HepG2 (cell line): ENCODE data around the gene NDUFB6. TPM values are rescaled to one million over a fixed set of nuclear protein-coding genes. Genes with fewer than 3 reads are reported as not detected.

Experiments
- HIC2 ChIP-seq: sonication (generic); formaldehyde crosslinking; IDR thresholded peaks from 2 replicates; pipeline ENCODE4 v1.9.0; 2022; ENCODE audit warnings: low read depth, missing genetic modification reagents
- KLF6 ChIP-seq: IDR thresholded peaks from 2 replicates; pipeline ENCODE4 v1.8.0; 2016; ENCODE audit warnings: missing biosample characterization, missing genetic modification reagents
- MLXIP ChIP-seq: sonication (generic); formaldehyde crosslinking; IDR thresholded peaks from 2 replicates; pipeline ENCODE4 v1.9.0; 2021; ENCODE audit warnings: missing genetic modification reagents, borderline replicate concordance
- NCOA5 ChIP-seq: sonication (generic); formaldehyde crosslinking; IDR thresholded peaks from 2 replicates; pipeline ENCODE4 v1.4.0; 2020; ENCODE audit warnings: missing genetic modification reagents
- NR1H2 ChIP-seq: sonication (generic); formaldehyde crosslinking; IDR thresholded peaks from 2 replicates; pipeline ENCODE4 v1.8.1; 2022; ENCODE audit warnings: low read depth, missing genetic modification reagents, borderline replicate concordance
- ZNF17 ChIP-seq: sonication (generic); formaldehyde crosslinking; IDR thresholded peaks from 2 replicates; pipeline ENCODE4 v1.5.0; 2020; ENCODE audit warnings: mild to moderate bottlenecking, missing genetic modification reagents
- ZNF230 ChIP-seq: sonication (generic); formaldehyde crosslinking; IDR thresholded peaks from 2 replicates; pipeline ENCODE4 v1.4.0; 2020; ENCODE audit warnings: mild to moderate bottlenecking, missing genetic modification reagents
- ZNF460 ChIP-seq: sonication (generic); formaldehyde crosslinking; IDR thresholded peaks from 2 replicates; pipeline ENCODE4 v1.5.1; 2020; ENCODE audit warnings: missing genetic modification reagents, mild to moderate bottlenecking, borderline replicate concordance
- polyA plus RNA-seq, 8 experiments: library from polyadenylated mRNA; depleted of rRNA in 3 of 8; stranded (reverse) in 7 of 8; unstranded in 1 of 8; fragments of >200 nt; fragmentation: Illumina TruSeq in 4 of 8; extraction: Trizol in 4 of 8; gene quantifications; 2 replicates each; pipeline versions ENCODE4 v1.2.1 to v1.2.3, GENCODE V29; 2011 to 2016; ENCODE audit warnings: low read depth in 4 of 8, missing spikeins in 1 of 8, mixed read lengths in 1 of 8; ENCODE audit not compliant: insufficient read depth in 1 of 8
- total RNA-seq, 5 experiments: library from RNA; depleted of rRNA; stranded (reverse); fragments of >200 nt; fragmentation: Illumina TruSeq; extraction: Trizol; gene quantifications; 2 replicates each; pipeline ENCODE4 v1.2.3, GENCODE V29; 2016; ENCODE audit warnings: low read depth in 1 of 5
- TF ChIP-seq, protein P1 (sequence below): sonication (generic); formaldehyde crosslinking; IDR thresholded peaks from 2 replicates; pipeline ENCODE4 v1.4.0; 2020; ENCODE audit warnings: mild to moderate bottlenecking, missing genetic modification reagents
- TF ChIP-seq, protein P2 (sequence below): sonication (generic); formaldehyde crosslinking; IDR thresholded peaks from 2 replicates; pipeline ENCODE4 v1.4.0; 2020; ENCODE audit warnings: mild to moderate bottlenecking, missing genetic modification reagents, borderline replicate concordance

The NDUFB6 gene
- total and polyA plus RNA-seq, 2 of the 13 experiments (the other 11 are each of a cell fraction or from before 2014, with no cell fraction given): 31.2 to 81.9 TPM

DNA sequence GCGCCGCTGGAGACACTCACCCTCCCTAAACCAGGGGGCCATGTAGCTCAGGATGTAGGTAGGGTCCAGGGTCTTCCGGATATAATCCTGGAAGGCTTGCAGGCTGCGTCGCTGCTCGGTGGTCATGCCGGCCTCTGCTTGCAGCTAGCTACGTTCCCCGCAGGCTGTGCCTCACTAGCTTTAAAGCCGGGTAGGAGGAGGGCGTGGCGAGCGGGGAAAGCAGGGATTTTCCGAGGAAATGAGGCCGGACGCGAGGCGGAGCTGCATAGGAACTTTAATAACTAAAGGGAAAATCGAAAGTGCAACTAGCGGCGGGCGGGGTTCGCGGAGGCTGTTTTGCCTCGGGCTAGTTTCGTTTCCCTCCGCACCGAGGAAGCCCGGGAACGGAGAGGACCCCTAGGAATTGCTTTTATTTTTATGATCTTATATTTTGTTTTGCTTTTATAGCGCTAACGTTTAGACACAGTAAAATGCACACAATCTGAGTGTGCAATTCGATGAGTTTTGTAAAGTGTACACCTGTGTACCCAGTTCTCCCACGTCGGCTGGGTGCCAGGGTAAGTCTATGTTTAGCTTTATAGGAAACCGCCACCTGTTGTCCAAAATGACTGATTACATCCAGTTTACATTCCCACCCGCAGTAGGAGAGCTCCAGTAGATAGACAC is 46.8 kb downstream of the NDUFB6 start, which contains the start of gene RIGI (continued):
- no peak for TF ChIP-seq ZNF230 (CRISPR knock-in tag)
- TF ChIP-seq, protein P1, sequence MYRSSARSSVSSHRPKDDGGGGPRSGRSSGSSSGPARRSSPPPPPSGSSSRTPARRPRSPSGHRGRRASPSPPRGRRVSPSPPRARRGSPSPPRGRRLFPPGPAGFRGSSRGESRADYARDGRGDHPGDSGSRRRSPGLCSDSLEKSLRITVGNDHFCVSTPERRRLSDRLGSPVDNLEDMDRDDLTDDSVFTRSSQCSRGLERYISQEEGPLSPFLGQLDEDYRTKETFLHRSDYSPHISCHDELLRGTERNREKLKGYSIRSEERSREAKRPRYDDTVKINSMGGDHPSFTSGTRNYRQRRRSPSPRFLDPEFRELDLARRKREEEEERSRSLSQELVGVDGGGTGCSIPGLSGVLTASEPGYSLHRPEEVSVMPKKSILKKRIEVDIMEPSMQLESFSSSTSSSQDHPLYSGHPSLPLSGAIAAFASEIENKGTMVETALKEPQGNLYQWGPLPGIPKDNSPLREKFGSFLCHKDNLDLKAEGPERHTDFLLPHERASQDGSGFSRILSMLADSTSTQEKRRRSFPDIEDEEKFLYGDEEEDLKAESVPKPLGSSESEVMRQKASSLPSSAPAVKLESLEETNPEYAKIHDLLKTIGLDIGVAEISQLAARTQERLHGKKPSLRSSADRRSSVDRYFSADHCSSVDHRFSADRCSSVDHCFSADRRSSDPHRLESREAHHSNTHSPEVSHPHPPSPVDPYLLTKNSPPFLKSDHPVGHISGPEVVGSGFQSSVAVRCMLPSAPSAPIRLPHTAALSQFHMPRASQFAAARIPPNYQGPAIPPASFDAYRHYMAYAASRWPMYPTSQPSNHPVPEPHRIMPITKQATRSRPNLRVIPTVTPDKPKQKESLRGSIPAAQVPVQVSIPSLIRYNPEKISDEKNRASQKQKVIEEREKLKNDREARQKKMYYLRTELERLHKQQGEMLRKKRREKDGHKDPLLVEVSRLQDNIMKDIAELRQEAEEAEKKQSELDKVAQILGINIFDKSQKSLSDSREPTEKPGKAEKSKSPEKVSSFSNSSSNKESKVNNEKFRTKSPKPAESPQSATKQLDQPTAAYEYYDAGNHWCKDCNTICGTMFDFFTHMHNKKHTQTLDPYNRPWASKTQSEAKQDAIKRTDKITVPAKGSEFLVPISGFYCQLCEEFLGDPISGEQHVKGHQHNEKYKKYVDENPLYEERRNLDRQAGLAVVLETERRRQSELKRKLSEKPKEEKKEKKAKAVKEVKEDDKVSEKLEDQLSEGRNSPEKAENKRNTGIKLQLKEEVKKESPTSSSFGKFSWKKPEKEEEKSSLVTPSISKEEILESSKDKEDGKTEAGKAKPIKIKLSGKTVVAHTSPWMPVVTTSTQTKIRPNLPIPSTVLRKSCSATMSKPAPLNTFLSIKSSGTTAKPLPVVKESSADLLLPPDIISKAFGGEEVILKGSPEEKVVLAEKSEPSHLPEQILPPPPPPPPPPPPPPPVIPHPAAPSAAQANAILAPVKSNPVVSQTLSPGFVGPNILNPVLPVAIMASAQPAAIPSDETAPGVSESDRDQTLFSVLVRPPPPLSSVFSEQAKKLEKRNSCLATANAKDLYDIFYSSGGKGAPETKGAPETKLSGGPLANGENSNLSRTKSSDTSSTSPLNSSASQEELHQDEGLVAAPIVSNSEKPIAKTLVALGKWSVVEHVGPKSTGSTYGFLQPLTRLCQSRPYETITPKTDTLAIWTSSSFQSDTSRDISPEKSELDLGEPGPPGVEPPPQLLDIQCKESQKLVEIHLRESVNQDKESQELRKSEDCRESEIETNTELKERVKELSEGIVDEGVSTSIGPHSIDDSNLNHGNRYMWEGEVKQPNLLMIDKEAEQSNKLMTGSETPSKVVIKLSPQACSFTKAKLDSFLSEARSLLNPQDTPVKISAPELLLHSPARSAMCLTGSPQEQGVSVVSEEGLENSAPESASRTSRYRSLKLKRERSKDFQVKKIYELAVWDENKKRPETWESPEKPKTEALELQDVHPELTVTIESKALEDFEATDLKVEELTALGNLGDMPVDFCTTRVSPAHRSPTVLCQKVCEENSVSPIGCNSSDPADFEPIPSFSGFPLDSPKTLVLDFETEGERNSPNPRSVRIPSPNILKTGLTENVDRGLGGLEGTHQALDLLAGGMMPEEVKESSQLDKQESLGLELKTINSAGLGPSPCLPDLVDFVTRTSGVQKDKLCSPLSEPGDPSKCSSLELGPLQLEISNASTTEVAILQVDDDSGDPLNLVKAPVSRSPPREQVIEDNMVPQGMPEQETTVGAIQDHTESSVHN: no peak
- no peak for TF ChIP-seq HIC2 (CRISPR knock-in tag)
- no peak for TF ChIP-seq NR1H2
- TF ChIP-seq MLXIP: no peak; the same call in 1 of the 2 replicates
- no peak for TF ChIP-seq ZNF17 (CRISPR knock-in tag)
- TF ChIP-seq KLF6 (CRISPR knock-in tag): 0 out of 2 replicates have a peak, but pooled peaks have one; percentile 56
- TF ChIP-seq NCOA5: no peak
- TF ChIP-seq ZNF460 (CRISPR knock-in tag): no peak
- TF ChIP-seq, protein P2, sequence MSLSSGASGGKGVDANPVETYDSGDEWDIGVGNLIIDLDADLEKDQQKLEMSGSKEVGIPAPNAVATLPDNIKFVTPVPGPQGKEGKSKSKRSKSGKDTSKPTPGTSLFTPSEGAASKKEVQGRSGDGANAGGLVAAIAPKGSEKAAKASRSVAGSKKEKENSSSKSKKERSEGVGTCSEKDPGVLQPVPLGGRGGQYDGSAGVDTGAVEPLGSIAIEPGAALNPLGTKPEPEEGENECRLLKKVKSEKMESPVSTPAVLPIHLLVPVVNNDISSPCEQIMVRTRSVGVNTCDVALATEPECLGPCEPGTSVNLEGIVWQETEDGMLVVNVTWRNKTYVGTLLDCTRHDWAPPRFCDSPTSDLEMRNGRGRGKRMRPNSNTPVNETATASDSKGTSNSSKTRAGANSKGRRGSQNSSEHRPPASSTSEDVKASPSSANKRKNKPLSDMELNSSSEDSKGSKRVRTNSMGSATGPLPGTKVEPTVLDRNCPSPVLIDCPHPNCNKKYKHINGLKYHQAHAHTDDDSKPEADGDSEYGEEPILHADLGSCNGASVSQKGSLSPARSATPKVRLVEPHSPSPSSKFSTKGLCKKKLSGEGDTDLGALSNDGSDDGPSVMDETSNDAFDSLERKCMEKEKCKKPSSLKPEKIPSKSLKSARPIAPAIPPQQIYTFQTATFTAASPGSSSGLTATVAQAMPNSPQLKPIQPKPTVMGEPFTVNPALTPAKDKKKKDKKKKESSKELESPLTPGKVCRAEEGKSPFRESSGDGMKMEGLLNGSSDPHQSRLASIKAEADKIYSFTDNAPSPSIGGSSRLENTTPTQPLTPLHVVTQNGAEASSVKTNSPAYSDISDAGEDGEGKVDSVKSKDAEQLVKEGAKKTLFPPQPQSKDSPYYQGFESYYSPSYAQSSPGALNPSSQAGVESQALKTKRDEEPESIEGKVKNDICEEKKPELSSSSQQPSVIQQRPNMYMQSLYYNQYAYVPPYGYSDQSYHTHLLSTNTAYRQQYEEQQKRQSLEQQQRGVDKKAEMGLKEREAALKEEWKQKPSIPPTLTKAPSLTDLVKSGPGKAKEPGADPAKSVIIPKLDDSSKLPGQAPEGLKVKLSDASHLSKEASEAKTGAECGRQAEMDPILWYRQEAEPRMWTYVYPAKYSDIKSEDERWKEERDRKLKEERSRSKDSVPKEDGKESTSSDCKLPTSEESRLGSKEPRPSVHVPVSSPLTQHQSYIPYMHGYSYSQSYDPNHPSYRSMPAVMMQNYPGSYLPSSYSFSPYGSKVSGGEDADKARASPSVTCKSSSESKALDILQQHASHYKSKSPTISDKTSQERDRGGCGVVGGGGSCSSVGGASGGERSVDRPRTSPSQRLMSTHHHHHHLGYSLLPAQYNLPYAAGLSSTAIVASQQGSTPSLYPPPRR: no peak
